Measurements from ENCODE around the gene FICD. TPM values are rescaled to one million over a fixed set of nuclear protein-coding genes. Genes with fewer than 3 reads are reported as not detected.

FICD gene
- total and polyA plus RNA-seq, 7 experiments from 2014 or later = 1.6 to 9.7 (median 4.0) TPM

Other genes starting within 250 kb of the FICD start
- 1 to 10 TPM in 3 of 5 experiments, under 1 TPM in 1, not detected in 1; 0.64 to 8.8 (median 2.0) TPM for gene CMKLR1, start 176.0 kb upstream of the FICD start, total RNA-seq
- gene CMKLR1, start 176.0 kb upstream of the FICD start, polyA plus RNA-seq = under 1 TPM in 1 of 2 donors, not detected in 1; 0.06 TPM
- 10 to 100 TPM; 80.0 to 99.3 (median 87.6) TPM for gene SART3, start 45.9 kb downstream of the FICD start, total RNA-seq
- 10 to 100 TPM; 34.3 to 49.2 TPM for gene SART3, start 45.9 kb downstream of the FICD start, polyA plus RNA-seq
- gene ISCU, start 47.3 kb downstream of the FICD start, total RNA-seq = 100 to 1,000 TPM in 4 of 5 experiments, 10 to 100 TPM in 1; 51.7 to 212 (median 191) TPM
- gene ISCU, start 47.3 kb downstream of the FICD start, polyA plus RNA-seq = 100 to 1,000 TPM; 325 to 401 TPM
- gene TMEM119, start 82.8 kb downstream of the FICD start, total RNA-seq = 1 to 10 TPM in 2 of 5 experiments, under 1 TPM in 2, not detected in 1; 0.27 to 1.6 (median 0.81) TPM
- gene TMEM119, start 82.8 kb downstream of the FICD start, polyA plus RNA-seq = under 1 TPM; 0.13 to 0.59 TPM
- 100 to 1,000 TPM in 4 of 5 experiments, 10 to 100 TPM in 1; 54.3 to 217 (median 154) TPM for gene SELPLG, start 118.6 kb downstream of the FICD start, total RNA-seq
- gene SELPLG, start 118.6 kb downstream of the FICD start, polyA plus RNA-seq = 100 to 1,000 TPM; 530 to 831 TPM
- gene CORO1C, start 216.2 kb downstream of the FICD start, total RNA-seq = 10 to 100 TPM in 3 of 5 experiments, 1 to 10 TPM in 2; 7.6 to 71.8 (median 15.7) TPM
- gene CORO1C, start 216.2 kb downstream of the FICD start, polyA plus RNA-seq = 1 to 10 TPM; 2.5 to 4.0 TPM

Measured in naive thymus-derived CD4-positive, alpha-beta T cell (primary cell).